DMS153 treated with DMSO at 0.1 percent for 48 hours (cell line): ENCODE data around the gene SLC22A5.

Experiments
- DNase-seq: peaks from one replicate; lab custom pipeline; 2025; ENCODE audit not compliant: unreplicated experiment; lab: John Stamatoyannopoulos, UW

SLC22A5 gene

DNA sequence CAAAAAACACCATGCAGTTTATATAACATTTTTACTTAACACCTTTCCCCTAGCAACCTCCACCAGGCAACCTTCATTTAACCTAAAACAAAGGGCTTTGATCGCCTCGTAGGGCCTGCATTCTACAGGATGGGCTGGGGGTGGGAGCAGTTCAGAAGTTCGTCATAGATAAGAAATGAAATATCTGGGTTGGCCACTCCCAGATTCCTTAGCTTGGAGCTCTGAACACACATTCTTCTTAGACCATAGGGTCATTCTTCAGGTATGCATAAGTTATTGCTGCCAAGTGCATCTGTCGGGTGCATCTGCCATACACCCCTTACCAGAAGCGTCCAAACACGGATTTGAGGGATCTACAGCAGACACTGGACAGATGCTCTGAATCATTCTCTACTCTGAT, 4.3 kb upstream of the SLC22A5 start:
- DNase-seq, result no peak

DNA sequence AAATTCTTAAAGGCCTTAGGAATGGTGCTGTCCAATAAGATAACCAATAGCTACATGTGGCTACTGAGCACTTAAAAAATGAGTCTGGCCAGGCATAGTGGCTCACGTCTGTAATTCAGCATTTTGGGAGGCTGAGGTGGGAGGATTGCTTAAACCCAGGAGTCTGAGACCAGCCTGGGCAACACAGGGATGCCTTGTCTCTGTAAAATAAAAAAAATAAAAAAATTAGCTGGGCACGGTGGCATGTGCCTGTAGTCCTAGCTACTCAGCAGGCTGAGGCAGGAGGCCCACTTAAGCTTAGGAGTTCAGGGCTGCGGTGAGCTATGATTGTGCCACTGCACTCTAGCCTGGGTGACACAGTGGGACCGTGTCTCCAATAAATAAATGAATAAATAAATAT, 1.3 kb upstream of the SLC22A5 start:
- DNase-seq, result no peak

DNA sequence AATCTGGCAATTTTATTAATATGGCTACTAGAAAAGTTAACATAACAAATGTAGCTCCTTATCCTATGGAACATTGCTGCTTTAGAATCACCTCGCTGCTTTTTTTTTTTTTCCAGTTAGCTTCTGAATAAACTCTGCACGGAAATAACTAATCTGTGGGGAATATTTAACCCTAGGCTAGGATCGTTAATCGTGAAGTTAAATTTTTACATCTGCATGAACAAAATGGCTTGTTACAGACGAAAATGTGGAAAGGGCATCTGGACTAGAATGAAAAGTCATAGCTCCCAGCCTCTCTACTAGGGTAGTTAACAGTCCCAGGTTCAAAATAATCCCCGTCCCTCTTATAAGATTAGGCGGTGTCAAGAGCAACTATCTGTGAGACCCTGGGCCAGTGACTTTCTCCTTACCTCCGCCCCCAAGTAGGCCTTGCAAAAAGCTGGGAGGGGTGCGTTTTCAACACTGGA, 470 bp upstream of the SLC22A5 start:
- DNase-seq, result no peak

DNA sequence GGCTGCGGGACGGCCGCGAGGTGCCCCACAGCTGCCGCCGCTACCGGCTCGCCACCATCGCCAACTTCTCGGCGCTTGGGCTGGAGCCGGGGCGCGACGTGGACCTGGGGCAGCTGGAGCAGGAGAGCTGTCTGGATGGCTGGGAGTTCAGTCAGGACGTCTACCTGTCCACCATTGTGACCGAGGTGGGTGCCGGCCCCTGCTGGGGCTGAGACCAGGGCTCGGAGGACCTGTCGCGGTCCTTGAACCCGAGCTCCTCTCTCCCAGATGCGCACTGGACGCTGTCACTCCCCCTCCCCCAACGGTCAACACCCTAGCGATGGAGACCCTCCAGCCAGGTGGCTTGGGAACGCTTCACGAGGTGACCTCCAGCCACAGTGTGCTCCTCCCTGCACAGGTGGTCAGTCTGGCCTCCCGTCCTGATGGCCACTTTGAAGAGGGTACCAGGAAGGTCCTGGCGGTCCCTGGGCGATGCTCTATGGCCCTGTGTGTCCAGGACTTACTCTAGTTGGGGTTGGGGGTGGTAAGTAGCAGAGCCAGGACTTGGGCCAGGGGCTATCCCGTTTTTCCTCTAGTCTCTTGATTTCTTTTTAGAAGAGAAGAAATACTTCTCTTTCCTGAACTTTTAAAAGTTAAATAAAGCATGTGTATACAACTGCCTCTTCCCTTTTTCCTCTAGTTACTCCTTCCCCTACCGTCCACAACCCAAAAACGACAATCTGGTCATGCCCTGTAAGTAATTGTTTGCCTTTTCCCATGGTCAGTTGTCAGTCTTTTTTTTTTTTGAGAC, 866 bp downstream of the SLC22A5 start:
- DNase-seq, result no peak

DNA sequence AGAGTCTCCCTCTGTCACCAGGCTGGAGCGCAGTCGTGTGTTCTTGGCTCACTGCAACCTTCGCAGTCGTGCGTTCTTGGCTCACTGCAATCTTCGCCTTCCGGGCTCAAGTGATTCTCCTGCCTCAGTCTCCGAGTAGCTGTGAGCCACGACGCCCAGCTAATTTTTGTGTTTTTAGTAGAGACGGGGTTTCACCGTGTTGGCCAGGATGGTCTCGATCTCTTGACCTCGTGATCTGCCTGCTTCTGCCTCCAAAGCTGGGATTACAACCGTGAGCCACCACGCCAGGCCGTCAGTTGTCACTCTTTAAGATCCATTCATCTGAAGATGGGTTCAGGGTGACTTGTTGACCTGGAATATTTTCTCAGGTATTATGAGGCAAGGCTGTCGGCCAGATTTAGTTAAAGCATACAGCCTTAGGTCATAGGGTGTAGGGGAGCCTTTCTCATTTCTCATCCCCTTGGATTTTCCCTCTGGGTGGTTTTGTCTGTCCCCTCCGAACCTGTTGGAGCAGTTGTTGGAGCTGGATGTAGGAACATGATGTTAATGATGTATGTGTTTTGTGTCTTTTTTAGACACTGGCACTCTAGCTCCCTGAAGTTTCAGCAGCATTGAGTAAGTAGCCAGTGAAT, 1.6 kb downstream of the SLC22A5 start:
- DNase-seq, result no peak

DNA sequence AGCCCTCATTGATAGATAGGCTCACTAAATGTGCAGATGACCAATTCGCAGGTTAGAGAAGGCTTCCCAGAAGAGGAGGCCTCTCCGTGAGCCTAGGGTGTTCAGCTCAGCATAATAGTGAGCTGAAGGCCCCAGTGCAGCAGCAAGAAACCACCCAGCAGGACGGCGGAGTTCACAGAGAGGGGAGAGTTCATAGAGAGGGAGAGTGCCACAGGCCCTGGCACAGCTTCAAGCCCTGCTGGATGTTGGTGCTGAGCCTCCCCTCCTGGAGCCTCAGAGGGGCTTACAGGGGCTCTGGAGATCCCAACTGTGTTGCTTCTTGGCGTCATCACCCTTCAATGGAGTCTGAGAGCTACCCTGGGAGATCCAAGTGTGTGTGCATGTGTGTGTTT, 2.1 kb downstream of the SLC22A5 start:
- no peak for DNase-seq

DNA sequence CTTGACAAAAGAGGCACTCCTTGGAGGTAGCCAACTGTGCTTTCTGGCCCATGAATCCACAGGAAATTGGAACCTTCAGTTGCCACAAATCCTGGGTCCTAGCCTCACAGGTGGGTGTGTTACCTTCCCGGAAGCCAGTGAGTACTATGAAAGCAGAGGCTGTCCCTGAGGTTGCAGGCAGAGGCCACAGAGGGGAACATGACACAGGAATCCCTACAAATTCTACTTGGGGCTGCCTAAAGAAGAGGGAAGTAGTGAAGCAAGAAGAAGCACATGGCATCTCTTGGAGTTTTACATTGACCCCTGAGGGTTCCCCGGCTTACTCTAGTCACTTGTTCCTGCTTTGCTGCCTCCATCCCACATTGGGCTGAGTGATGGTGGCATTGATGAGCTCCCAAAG, 2.6 kb downstream of the SLC22A5 start:
- DNase-seq, result no peak

DNA sequence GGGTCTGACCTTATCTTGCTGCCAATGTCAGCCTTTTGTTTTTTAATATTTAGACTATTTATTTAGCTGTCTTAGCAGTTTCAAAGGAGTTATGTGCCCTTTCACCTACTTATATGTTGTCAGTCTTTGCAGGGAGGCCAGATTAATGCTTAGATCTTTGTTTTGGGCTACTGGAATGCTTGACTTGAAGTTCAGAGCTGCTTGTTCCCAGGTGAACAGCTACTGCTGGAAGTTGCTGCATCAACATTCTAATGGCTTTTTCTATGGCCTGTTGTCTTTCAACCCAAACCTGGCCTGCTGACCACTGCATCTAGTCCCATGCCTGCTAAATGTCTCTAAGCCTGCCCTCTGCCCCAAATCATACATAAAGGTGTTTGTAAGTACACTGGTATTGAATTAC, 3.0 kb downstream of the SLC22A5 start:
- no peak for DNase-seq

DNA sequence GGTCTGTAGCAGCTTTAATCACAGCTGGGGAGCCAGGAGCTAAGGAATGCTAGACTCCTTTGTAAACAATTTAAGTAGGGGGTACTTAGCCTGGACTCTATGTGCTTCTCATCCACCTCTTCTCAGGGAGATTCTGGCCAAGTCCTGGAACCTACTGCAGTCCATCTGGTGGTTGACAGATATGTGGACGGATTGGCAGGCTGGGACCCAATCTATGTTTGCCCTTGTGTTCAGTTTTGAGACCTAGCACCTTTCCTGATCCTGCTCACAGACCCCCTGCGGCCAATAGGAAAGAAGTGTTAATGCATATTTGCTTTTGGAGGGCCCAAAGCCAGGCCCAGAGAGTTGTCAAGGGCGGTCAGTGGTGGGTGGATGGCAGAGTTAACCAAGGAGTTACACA, 6.4 kb downstream of the SLC22A5 start:
- DNase-seq, result no peak

DNA sequence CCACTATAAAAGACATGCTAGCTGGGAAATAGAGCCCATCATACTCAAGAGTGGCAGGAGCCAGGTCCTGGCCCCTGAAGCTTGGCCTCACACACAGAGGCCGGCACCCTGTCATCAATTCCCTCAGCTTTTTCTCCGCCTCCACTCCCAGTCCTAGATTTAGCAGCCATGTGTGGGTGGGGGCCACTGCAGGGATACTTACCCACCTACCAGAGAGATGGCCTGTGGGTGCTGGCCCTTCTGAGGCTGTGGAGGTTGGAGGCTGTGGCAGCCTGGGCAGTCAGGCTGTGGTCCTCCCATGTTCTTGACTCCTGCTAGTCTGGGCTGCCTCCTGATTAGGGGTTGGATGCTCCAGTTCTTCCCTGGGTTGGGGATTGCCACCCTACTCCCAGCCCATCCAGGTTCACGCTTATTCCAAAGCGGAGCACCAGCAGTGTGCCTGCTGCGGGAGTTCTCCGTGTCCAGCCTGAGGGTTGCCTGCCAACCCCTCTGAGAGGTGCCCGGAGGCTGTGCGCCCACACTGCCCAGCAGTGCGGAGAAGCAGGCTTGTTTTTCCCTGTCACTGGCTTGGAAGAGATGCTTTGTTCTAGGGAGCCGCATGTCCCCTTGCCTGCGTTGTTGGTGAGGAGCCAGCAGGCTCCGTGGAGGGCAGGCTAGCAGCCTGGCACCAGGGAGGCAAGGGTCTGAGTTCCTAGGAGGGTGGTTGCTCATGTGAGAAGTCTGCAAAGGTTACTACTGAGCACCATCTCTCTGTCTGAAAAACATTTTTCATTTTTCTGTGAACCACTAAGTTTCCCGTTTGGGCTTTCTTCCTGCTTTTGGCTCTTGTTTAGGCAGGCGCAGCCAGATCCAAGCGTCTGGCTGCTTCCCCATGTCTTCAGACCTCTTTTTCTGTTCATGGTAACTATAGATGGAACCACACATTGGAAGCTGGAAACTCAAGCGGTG, 7.5 kb downstream of the SLC22A5 start:
- DNase-seq, result no peak

DNA sequence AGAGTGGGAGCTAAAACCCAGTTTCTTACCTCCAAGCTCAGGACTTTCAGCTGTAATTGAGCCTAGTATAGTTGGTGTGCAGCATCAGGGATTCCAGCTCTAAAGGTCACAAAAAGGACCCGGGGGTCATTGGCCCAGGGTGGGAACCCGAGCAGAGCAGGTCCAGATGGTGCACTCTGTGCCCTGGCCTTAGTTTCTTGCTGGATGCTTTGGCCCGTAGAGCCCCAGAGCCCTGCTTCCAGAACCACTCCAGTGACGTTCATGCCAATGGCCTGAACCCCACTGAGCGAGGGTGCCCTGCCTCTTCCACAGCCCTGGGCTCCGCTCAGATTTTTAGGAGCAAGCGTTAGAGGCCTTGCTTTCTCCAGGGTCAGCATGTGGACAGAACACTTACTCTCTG, 8.2 kb downstream of the SLC22A5 start:
- DNase-seq, result no peak

DNA sequence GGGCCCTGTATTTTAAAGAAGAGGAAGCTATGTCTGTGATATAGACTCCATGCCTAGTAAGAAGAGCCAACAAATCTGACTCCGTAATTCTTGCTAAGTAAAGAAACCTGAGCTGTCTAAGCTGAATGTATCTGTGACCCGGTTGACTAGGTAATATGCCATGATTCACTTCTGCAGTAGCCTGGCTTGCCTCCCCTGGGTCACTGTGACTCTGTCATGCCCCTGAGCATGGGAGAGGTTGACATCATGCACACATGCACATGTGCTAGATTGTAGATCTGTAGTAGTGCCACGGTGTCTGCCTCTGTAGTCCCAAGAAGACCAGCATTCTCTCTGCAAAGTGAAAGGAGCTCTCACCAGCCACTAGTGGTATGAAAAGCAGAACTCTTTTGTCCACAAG, 9.1 kb downstream of the SLC22A5 start:
- no peak for DNase-seq

DNA sequence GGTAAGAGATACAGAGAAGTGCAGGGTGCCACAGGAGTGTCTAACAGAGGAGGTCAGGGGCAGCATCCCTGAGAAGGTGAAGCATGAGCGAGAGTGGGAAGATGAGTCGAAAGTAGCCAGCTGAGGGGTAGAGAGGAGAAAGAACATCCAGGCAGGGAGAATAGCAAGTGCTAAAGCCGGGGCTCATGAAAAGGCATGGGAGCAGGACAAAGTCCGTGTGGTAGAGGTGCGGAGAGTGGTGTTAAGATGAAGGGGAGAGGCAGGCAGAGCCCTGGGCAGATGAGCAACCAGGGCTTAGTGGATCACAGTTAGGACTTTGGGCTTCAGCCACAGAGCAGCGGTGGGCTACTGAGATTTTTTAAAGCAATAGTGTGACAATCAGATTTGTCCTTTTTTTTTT, 10.5 kb downstream of the SLC22A5 start:
- DNase-seq, result no peak

DNA sequence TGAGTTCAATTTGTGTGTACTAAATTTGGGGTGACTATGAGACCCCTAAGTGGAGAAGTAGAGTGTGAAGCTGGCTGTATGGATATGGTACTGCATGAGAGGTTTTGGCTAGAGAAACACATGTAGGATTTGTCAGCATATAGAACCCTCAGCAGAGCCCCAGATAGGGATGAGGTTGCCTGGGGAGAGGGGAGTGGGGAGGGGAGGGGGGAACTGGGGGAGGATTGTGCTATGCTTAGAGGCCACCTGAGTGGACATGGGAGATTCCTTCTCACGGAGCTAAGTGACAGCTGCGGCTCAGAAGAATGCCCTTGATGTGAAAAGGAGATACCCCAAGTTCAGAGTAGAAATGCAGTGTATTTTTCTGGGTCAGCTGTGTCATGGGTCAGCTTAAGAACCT, 11.2 kb downstream of the SLC22A5 start:
- DNase-seq, result no peak

DNA sequence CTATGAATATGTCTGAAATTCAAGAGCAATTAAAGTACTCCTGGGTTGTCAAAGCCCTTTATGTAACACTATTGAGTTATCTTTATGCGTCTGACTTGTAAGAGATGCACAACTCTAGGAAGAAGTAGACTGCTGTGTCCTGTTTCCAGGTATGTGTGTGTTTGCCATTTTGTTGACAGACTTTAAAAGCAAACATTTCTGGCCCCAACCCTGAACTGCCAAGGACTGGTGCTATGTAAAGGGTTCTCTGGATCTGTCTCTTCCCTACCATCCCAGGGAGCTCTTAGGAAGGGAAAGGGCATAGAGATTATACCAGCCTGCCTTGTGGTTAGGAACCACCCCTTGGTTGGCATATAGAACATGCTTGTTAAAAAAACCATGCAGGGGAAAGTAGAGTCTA, 12.1 kb downstream of the SLC22A5 start:
- DNase-seq, result no peak

DNA sequence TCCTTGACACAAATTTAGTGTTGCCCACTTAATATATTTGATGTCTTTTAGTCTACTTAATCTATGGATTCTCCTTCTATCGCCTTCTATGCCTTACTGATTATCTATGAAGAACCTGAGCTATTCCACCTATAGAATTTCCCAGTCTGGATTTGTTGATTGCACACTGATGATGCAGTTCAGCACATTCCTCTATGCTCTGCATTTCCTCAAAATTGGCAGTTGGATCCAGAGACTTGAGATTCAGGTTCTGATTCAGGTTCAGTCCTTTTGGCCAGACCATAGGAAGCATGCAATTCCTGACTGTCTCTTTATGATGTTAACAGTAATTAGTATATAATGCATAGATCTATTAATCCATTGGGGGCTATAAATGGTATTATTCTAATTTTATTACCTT, 13.8 kb downstream of the SLC22A5 start:
- DNase-seq, result no peak

DNA sequence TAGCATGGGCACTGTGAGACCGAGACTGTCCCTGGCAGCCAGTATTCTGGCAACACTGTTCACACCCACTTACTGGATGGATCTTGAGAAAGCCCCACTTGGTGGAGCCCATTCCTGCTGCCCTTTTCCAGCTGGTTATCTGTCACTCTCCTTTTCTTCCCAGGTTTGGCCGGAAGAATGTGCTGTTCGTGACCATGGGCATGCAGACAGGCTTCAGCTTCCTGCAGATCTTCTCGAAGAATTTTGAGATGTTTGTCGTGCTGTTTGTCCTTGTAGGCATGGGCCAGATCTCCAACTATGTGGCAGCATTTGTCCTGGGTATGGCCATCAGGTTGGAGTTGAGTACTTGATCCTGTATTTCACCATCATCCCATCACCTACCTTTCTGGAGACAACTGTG, 14.5 kb downstream of the SLC22A5 start:
- DNase-seq, result no peak

DNA sequence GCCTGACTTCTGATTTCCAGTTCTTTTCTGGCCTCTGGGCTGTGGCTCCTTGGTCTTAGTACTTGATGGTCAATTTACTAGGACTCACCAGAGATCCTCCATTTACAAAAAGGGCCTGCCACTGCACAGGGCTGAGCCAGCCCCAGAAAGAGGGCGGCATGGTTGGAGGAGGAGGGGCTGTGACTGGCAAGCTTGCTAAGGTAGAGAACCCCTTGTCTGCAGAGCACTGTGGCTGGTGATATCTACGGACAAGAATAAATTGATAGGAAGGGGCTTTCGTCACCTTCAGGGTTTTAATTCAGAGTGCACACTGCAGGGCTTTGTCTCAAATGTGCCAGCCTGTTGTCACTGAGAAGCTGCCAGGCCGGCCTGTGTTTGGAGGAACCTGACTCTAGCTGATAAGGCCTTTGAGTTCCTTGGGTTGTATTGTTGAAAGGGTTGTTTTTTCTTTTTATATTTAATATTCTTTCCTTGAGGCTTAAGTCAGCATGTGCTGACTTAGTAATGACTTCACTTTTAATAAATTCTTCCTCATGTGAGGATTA, 15.1 kb downstream of the SLC22A5 start:
- DNase-seq, result no peak

DNA sequence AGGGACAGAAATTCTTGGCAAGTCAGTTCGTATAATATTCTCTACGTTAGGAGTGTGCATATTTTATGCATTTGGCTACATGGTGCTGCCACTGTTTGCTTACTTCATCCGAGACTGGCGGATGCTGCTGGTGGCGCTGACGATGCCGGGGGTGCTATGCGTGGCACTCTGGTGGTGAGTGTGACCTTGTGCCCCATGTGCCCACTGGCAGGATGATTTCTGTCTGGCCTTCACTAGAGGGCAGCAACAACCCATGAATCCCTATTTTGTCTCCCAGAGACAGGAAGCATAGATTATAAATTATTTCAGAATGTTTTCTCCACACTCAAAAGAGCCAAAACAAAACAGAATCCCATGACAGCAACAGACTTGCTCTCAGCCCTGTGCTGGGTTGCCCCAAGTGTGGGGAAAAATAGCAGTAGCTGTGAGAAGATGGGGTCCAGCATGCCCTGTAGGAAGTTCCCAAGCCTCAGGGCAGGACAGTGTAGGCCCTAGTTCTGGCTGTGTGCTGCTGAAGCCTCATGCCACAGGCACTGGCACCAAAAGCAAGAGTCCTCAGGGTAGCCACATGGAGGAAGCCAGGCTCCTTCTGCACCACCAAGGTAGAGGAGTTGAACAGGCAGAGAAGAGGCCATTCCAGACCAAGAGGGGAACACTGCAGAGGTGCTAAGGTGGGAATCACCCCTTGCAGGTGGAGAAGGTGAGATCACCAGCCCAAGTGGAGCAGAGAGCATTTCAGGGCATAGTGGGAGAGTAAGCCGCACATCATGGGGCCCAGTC, 16.0 kb downstream of the SLC22A5 start:
- DNase-seq, result peak; percentile 1

DNA sequence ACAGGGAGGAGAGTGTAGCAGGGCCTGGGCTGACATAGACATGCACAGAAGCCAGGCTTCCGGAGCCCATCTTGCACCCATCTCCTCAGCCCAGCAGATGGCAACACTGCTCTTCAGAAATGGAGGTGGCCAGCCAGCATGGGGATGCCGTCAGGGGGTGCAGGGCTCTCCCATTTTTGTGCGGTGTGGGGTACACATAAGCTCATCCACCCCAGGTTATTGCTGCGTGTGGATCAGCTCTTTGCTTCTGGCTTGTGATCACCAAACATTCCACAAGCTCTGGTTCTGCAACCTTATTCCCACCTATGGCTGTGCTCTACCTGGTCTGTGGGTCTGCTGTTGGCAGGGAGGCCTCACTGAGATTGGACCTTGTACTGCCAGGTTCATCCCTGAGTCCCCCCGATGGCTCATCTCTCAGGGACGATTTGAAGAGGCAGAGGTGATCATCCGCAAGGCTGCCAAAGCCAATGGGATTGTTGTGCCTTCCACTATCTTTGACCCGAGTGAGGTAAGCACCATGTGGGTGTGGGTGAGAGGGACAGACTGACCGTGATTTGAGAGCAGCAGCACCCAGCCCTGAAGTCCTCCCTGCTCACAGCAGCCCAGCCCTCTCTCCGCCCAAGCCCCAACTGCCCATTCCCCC, 17.3 kb downstream of the SLC22A5 start:
- no peak for DNase-seq
